Measurements from ENCODE around the gene RPS21.

RPS21 gene

DNA sequence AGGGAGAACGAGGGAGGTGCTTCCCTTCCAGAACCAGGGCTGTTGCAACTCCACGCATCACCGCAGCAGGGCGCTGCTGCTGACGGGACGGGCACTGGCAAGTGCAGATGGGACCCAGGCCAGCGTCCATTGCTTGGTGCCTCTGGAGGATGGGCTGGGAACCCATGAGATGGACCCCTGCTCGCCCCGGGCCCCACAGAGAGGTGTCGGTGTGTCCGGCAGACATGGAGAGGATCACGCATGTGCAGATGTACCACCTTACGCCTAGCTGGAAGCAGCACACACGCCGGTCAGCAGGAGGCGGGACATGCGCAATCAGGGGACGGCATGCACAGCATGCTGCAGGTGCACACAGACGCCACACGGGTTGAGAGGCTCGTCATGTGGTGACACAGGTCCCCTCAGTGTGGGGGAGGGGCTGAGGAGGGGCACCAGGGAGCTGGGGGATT is 14.5 kb downstream of the RPS21 start:
- H3K27ac ChIP-seq (ENCODE audit: low read depth, low read length): no peak overlapping the region
- peaks cover 13% of the 10 kb centered on the region for H3K4me1 ChIP-seq (ENCODE audit: control insufficient read depth, low read length)
- peaks cover 29% of the 10 kb centered on the region for H3K36me3 ChIP-seq (ENCODE audit: control insufficient read depth, low read length)
- TF ChIP-seq, protein P1, sequence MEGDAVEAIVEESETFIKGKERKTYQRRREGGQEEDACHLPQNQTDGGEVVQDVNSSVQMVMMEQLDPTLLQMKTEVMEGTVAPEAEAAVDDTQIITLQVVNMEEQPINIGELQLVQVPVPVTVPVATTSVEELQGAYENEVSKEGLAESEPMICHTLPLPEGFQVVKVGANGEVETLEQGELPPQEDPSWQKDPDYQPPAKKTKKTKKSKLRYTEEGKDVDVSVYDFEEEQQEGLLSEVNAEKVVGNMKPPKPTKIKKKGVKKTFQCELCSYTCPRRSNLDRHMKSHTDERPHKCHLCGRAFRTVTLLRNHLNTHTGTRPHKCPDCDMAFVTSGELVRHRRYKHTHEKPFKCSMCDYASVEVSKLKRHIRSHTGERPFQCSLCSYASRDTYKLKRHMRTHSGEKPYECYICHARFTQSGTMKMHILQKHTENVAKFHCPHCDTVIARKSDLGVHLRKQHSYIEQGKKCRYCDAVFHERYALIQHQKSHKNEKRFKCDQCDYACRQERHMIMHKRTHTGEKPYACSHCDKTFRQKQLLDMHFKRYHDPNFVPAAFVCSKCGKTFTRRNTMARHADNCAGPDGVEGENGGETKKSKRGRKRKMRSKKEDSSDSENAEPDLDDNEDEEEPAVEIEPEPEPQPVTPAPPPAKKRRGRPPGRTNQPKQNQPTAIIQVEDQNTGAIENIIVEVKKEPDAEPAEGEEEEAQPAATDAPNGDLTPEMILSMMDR (IDR thresholded peaks at IDR 0.05; ENCODE audit: low read depth, low read length, poor library complexity, severe bottlenecking): no peak
- no peak for TF ChIP-seq EZH2phosphoT487 (IDR thresholded peaks at IDR 0.05; ENCODE audit: borderline replicate concordance, low read length)
- no peaks in the 10 kb centered on the region for H4K20me1 ChIP-seq (ENCODE audit: control insufficient read depth, insufficient read depth, low read depth, low read length)
- peaks cover 45% of the 10 kb centered on the region for H3K79me2 ChIP-seq (ENCODE audit: control insufficient read depth, low read length)
- no peaks in the 10 kb centered on the region for H3F3A ChIP-seq (ENCODE audit: control insufficient read depth, insufficient read depth)
- no peaks in the 10 kb centered on the region; the same call in 1 of the 2 replicates for H3K9me3 ChIP-seq (ENCODE audit: control insufficient read depth, insufficient read depth, low read length)
- no peak overlapping the region for H3K4me2 ChIP-seq (ENCODE audit: low read length)
- H3K9me2 ChIP-seq (replicated peaks; ENCODE audit: control insufficient read depth, low read length): no peaks in the 10 kb centered on the region
- H3K4me3 ChIP-seq (ENCODE audit: low read length): no peak overlapping the region
- no peaks in the 10 kb centered on the region for H3K27me3 ChIP-seq (ENCODE audit: control insufficient read depth, low read length)

- Histone ChIP-seq H3K79me2 (ENCODE audit: control insufficient read depth, low read length) (peaks cover 50% of the 10 kb centered on the region), H3K9me2 (replicated peaks; ENCODE audit: control insufficient read depth, low read length) (no peaks in the 10 kb centered on the region), H3K36me3 (ENCODE audit: control insufficient read depth, low read length) (peaks cover 29% of the 10 kb centered on the region), H3K4me1 (ENCODE audit: control insufficient read depth, low read length) (peaks cover 16% of the 10 kb centered on the region), H3F3A (ENCODE audit: control insufficient read depth, insufficient read depth) (no peaks in the 10 kb centered on the region), H3K27me3 (ENCODE audit: control insufficient read depth, low read length) (no peaks in the 10 kb centered on the region), H3K27ac (ENCODE audit: low read depth, low read length) (no peak overlapping the region), H3K4me2 (ENCODE audit: low read length) (no peak overlapping the region), H4K20me1 (ENCODE audit: control insufficient read depth, insufficient read depth, low read depth, low read length) (no peaks in the 10 kb centered on the region), H3K4me3 (ENCODE audit: low read length) (no peak overlapping the region), H3K9me3 (ENCODE audit: control insufficient read depth, insufficient read depth, low read length) (no peaks in the 10 kb centered on the region; the same call in 1 of the 2 replicates)
- TF ChIP-seq EZH2phosphoT487 (IDR thresholded peaks at IDR 0.05; ENCODE audit: borderline replicate concordance, low read length): no peak
- TF ChIP-seq, protein P1 (IDR thresholded peaks at IDR 0.05; ENCODE audit: low read depth, low read length, poor library complexity, severe bottlenecking): no peak
Measured at GRCh38 chr20:62402456-62403150, 15.7 kb downstream of the RPS21 start.

- H3K27ac ChIP-seq (ENCODE audit: low read depth, low read length): no peak overlapping the region
- no peaks in the 10 kb centered on the region for H3K27me3 ChIP-seq (ENCODE audit: control insufficient read depth, low read length)
- H4K20me1 ChIP-seq (ENCODE audit: control insufficient read depth, insufficient read depth, low read depth, low read length): no peaks in the 10 kb centered on the region
- no peaks in the 10 kb centered on the region for H3F3A ChIP-seq (ENCODE audit: control insufficient read depth, insufficient read depth)
- TF ChIP-seq, protein P1 (IDR thresholded peaks at IDR 0.05; ENCODE audit: low read depth, low read length, poor library complexity, severe bottlenecking): no peak
- TF ChIP-seq EZH2phosphoT487 (IDR thresholded peaks at IDR 0.05; ENCODE audit: borderline replicate concordance, low read length): no peak
- peaks cover 29% of the 10 kb centered on the region for H3K36me3 ChIP-seq (ENCODE audit: control insufficient read depth, low read length)
- H3K9me3 ChIP-seq (ENCODE audit: control insufficient read depth, insufficient read depth, low read length): no peaks in the 10 kb centered on the region; the same call in 1 of the 2 replicates
- H3K4me2 ChIP-seq (ENCODE audit: low read length): no peak overlapping the region
- peaks cover 22% of the 10 kb centered on the region for H3K4me1 ChIP-seq (ENCODE audit: control insufficient read depth, low read length)
- H3K79me2 ChIP-seq (ENCODE audit: control insufficient read depth, low read length): peaks cover 50% of the 10 kb centered on the region
- H3K9me2 ChIP-seq (replicated peaks; ENCODE audit: control insufficient read depth, low read length): no peaks in the 10 kb centered on the region
- H3K4me3 ChIP-seq (ENCODE audit: low read length): no peak overlapping the region
Measured at GRCh38 chr20:62403331-62403730, 16.4 kb downstream of the RPS21 start.
